ENCODE data around the gene CPEB1. TPM values are rescaled to one million over a fixed set of nuclear protein-coding genes. Genes with fewer than 3 reads are reported as not detected.

The CPEB1 gene
- total and polyA plus RNA-seq, 2 of the 13 experiments (the other 11 are each of a cell fraction or from before 2014, with no cell fraction given) = 0.03 to 0.07 TPM

DNA sequence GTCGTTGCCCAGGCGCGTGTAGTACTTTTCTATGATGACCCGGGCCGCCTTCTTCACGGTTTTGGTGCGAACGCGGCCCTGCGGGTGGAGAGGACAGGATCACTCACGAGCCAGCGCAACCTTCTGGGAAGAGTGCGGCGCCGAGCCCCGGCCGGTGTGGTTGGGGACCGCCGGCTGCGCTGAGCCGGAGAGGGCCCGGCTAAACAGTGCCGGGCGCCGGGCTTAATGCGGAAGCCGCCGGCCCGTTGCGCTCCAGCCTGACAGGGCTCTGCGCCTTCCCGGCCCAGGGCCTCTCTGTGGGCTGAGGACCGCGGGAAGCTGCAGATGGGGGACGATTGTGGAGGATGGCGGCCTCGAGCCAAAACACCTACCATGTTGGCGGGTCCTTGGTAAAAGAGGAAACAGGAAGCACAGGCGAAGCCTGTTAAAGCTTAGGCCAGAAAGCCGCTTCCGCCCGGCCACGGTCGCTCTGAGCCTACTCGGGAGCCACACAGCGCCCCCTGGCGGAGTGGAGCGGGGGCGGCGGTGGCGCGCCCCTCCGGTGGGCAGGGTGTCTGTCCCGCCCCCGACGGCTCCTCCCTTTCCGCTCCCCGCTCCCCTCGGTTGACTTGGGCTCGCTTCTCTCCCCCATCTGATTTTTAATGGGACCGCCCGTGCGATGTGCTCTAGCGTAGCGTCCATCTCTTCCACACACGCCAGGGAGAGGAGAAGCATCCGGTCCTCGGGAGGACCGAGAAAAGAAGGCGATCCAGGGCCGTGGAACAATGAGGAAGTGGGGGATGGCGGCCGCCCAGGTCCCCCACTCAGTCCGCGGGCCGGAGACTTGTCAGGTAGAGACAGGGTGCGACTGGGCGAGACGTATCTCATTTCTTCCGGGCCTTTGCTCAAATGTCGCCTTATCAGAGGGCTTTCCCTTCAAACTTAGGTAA lies 106.8 kb downstream of the CPEB1 start, which contains the start of gene RPS17 (continued):
- TF ChIP-seq, protein P1, sequence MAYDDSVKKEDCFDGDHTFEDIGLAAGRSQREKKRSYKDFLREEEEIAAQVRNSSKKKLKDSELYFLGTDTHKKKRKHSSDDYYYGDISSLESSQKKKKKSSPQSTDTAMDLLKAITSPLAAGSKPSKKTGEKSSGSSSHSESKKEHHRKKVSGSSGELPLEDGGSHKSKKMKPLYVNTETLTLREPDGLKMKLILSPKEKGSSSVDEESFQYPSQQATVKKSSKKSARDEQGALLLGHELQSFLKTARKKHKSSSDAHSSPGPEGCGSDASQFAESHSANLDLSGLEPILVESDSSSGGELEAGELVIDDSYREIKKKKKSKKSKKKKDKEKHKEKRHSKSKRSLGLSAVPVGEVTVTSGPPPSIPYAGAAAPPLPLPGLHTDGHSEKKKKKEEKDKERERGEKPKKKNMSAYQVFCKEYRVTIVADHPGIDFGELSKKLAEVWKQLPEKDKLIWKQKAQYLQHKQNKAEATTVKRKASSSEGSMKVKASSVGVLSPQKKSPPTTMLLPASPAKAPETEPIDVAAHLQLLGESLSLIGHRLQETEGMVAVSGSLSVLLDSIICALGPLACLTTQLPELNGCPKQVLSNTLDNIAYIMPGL (CRISPR knock-in tag; IDR thresholded peaks at IDR 0.05; ENCODE audit: borderline replicate concordance in 1 of 2, low read depth in 1 of 2) = peak; percentile 93
- TF ChIP-seq ZNF772 (CRISPR knock-in tag; IDR thresholded peaks at IDR 0.05) (peak; percentile 66; the same call in 1 of the 2 replicates), PRMT3 (CRISPR knock-in tag; IDR thresholded peaks at IDR 0.05; ENCODE audit: borderline replicate concordance, low read depth) (peak; percentile 75; the same call in 1 of the 2 replicates), U2AF2 (IDR thresholded peaks at IDR 0.05; ENCODE audit: low read depth, low read length) (0 out of 2 replicates have a peak, but pooled peaks have one; percentile 50), GABPB1 (CRISPR knock-in tag; IDR thresholded peaks at IDR 0.05) (peak; percentile 99), GLI4 (CRISPR knock-in tag; IDR thresholded peaks at IDR 0.05; ENCODE audit: borderline replicate concordance) (peak; percentile 14; the same call in 1 of the 2 replicates), ZNF292 (CRISPR knock-in tag; IDR thresholded peaks at IDR 0.05; ENCODE audit: borderline replicate concordance, low read depth) (no peak), FOXA3 (CRISPR knock-in tag; IDR thresholded peaks at IDR 0.05) (peak; percentile 78)
- TF ChIP-seq, protein P2, sequence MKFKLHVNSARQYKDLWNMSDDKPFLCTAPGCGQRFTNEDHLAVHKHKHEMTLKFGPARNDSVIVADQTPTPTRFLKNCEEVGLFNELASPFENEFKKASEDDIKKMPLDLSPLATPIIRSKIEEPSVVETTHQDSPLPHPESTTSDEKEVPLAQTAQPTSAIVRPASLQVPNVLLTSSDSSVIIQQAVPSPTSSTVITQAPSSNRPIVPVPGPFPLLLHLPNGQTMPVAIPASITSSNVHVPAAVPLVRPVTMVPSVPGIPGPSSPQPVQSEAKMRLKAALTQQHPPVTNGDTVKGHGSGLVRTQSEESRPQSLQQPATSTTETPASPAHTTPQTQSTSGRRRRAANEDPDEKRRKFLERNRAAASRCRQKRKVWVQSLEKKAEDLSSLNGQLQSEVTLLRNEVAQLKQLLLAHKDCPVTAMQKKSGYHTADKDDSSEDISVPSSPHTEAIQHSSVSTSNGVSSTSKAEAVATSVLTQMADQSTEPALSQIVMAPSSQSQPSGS (CRISPR knock-in tag; IDR thresholded peaks at IDR 0.05) = peak; percentile 67
- TF ChIP-seq, protein P3, sequence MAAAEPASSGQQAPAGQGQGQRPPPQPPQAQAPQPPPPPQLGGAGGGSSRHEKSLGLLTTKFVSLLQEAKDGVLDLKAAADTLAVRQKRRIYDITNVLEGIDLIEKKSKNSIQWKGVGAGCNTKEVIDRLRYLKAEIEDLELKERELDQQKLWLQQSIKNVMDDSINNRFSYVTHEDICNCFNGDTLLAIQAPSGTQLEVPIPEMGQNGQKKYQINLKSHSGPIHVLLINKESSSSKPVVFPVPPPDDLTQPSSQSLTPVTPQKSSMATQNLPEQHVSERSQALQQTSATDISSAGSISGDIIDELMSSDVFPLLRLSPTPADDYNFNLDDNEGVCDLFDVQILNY (CRISPR knock-in tag; conservative IDR thresholded peaks at IDR 0.05) = no peak
- TF ChIP-seq, protein P4, sequence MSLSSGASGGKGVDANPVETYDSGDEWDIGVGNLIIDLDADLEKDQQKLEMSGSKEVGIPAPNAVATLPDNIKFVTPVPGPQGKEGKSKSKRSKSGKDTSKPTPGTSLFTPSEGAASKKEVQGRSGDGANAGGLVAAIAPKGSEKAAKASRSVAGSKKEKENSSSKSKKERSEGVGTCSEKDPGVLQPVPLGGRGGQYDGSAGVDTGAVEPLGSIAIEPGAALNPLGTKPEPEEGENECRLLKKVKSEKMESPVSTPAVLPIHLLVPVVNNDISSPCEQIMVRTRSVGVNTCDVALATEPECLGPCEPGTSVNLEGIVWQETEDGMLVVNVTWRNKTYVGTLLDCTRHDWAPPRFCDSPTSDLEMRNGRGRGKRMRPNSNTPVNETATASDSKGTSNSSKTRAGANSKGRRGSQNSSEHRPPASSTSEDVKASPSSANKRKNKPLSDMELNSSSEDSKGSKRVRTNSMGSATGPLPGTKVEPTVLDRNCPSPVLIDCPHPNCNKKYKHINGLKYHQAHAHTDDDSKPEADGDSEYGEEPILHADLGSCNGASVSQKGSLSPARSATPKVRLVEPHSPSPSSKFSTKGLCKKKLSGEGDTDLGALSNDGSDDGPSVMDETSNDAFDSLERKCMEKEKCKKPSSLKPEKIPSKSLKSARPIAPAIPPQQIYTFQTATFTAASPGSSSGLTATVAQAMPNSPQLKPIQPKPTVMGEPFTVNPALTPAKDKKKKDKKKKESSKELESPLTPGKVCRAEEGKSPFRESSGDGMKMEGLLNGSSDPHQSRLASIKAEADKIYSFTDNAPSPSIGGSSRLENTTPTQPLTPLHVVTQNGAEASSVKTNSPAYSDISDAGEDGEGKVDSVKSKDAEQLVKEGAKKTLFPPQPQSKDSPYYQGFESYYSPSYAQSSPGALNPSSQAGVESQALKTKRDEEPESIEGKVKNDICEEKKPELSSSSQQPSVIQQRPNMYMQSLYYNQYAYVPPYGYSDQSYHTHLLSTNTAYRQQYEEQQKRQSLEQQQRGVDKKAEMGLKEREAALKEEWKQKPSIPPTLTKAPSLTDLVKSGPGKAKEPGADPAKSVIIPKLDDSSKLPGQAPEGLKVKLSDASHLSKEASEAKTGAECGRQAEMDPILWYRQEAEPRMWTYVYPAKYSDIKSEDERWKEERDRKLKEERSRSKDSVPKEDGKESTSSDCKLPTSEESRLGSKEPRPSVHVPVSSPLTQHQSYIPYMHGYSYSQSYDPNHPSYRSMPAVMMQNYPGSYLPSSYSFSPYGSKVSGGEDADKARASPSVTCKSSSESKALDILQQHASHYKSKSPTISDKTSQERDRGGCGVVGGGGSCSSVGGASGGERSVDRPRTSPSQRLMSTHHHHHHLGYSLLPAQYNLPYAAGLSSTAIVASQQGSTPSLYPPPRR (CRISPR knock-in tag; IDR thresholded peaks at IDR 0.05; ENCODE audit: borderline replicate concordance) = peak; percentile 53; the same call in 1 of the 2 replicates
- TF ChIP-seq, protein P5, sequence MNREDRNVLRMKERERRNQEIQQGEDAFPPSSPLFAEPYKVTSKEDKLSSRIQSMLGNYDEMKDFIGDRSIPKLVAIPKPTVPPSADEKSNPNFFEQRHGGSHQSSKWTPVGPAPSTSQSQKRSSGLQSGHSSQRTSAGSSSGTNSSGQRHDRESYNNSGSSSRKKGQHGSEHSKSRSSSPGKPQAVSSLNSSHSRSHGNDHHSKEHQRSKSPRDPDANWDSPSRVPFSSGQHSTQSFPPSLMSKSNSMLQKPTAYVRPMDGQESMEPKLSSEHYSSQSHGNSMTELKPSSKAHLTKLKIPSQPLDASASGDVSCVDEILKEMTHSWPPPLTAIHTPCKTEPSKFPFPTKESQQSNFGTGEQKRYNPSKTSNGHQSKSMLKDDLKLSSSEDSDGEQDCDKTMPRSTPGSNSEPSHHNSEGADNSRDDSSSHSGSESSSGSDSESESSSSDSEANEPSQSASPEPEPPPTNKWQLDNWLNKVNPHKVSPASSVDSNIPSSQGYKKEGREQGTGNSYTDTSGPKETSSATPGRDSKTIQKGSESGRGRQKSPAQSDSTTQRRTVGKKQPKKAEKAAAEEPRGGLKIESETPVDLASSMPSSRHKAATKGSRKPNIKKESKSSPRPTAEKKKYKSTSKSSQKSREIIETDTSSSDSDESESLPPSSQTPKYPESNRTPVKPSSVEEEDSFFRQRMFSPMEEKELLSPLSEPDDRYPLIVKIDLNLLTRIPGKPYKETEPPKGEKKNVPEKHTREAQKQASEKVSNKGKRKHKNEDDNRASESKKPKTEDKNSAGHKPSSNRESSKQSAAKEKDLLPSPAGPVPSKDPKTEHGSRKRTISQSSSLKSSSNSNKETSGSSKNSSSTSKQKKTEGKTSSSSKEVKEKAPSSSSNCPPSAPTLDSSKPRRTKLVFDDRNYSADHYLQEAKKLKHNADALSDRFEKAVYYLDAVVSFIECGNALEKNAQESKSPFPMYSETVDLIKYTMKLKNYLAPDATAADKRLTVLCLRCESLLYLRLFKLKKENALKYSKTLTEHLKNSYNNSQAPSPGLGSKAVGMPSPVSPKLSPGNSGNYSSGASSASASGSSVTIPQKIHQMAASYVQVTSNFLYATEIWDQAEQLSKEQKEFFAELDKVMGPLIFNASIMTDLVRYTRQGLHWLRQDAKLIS (CRISPR knock-in tag; IDR thresholded peaks at IDR 0.05) = peak; percentile 65; the same call in 1 of the 2 replicates

Data from HepG2 (cell line).